Esophagus muscularis mucosa (tissue), 3 donors: ENCODE data around the gene C5AR2.

Experiments used
- CTCF ChIP-seq, 3 experiments: fragments of 200-600 bp in 2 of 3; fragments of 450-650 bp in 1 of 3; sonication (generic) in 2 of 3; IDR thresholded peaks; one replicate each; pipeline ENCODE4 v1.5.1; 2017 to 2019; ENCODE audit warnings: antibody characterized with exemption in 3 of 3, mild to moderate bottlenecking in 2 of 3, moderate library complexity in 1 of 3
- POLR2A ChIP-seq: fragments of 450-650 bp; IDR thresholded peaks from one replicate; pipeline ENCODE4 v1.6.1; 2017; ENCODE audit warnings: antibody characterized with exemption, moderate library complexity, mild to moderate bottlenecking, low read depth

GRCh38 chr19:47375694-47376588 is 44.0 kb downstream of the C5AR2 start:
- no peak for TF ChIP-seq POLR2A
- TF ChIP-seq CTCF (IDR thresholded peaks at IDR 0.05), result no peak
